ENCODE data around the gene PTH1R.

GRCh38 chr3:46844397-46844796 lies 33.1 kb upstream of the PTH1R start:
- TF ChIP-seq POLR2A (IDR thresholded peaks at IDR 0.05) (no peak), POLR2AphosphoS5 (IDR thresholded peaks at IDR 0.05) (no peak), CTCF (IDR thresholded peaks at IDR 0.05) (no peak)

Measured in stomach (tissue), 4 donors.